ENCODE measurements around the gene GDNF. TPM values are rescaled to one million over a fixed set of nuclear protein-coding genes. Genes with fewer than 3 reads are reported as not detected.

The GDNF gene
- total and polyA plus RNA-seq, 2 experiments from 2014 or later: 0.13 to 0.17 TPM

DNA sequence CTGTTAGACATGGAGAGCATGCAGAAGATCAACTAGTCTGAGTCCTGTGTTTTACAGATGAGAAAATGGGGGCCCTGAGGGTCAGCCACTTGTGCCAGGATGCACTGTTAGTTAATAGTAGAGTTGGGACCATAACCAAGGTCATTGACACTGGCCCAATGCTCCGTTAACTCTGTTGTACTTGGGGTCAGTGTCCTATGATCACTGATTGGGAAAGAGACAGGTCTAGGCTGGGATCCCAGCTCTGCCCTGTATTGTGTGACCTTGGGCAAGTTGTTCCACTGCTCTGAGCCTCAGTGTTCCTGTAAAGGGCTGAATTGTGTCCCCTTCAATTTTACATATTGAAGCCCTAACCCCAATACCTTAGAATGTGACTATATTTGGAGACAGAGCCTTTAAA, 70.0 kb downstream of the GDNF start:
- TF ChIP-seq EZH2 (IDR thresholded peaks at IDR 0.05; ENCODE audit: low read depth, unreplicated experiment) (no peak), STAT1 (IDR thresholded peaks at IDR 0.05; ENCODE audit: unreplicated experiment) (no peak), ETS1 (IDR thresholded peaks at IDR 0.05) (no peak), ZNF114 (CRISPR knock-in tag; IDR thresholded peaks at IDR 0.05) (no peak), CREB1 (CRISPR knock-in tag; IDR thresholded peaks at IDR 0.05; ENCODE audit: low read depth) (no peak)
- TF ChIP-seq, protein P1, sequence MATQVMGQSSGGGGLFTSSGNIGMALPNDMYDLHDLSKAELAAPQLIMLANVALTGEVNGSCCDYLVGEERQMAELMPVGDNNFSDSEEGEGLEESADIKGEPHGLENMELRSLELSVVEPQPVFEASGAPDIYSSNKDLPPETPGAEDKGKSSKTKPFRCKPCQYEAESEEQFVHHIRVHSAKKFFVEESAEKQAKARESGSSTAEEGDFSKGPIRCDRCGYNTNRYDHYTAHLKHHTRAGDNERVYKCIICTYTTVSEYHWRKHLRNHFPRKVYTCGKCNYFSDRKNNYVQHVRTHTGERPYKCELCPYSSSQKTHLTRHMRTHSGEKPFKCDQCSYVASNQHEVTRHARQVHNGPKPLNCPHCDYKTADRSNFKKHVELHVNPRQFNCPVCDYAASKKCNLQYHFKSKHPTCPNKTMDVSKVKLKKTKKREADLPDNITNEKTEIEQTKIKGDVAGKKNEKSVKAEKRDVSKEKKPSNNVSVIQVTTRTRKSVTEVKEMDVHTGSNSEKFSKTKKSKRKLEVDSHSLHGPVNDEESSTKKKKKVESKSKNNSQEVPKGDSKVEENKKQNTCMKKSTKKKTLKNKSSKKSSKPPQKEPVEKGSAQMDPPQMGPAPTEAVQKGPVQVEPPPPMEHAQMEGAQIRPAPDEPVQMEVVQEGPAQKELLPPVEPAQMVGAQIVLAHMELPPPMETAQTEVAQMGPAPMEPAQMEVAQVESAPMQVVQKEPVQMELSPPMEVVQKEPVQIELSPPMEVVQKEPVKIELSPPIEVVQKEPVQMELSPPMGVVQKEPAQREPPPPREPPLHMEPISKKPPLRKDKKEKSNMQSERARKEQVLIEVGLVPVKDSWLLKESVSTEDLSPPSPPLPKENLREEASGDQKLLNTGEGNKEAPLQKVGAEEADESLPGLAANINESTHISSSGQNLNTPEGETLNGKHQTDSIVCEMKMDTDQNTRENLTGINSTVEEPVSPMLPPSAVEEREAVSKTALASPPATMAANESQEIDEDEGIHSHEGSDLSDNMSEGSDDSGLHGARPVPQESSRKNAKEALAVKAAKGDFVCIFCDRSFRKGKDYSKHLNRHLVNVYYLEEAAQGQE (IDR thresholded peaks at IDR 0.05; ENCODE audit: unreplicated experiment): no peak
- Histone ChIP-seq H2AFZ (no peak overlapping the region), H3K27ac (ENCODE audit: low read depth) (no peak overlapping the region), H3K4me3 (no peak overlapping the region), H3K4me1 (ENCODE audit: insufficient read depth) (no peaks in the 10 kb centered on the region), H3K4me2 (no peak overlapping the region), H3F3A (replicated peaks; ENCODE audit: low read depth) (no peaks in the 10 kb centered on the region), H3K36me3 (ENCODE audit: insufficient read depth) (no peaks in the 10 kb centered on the region), H3K9me2 (ENCODE audit: insufficient read depth) (peaks cover 6% of the 10 kb centered on the region; the same call in 1 of the 2 replicates), H3K79me2 (replicated peaks; ENCODE audit: insufficient read depth) (no peaks in the 10 kb centered on the region), H4K20me1 (replicated peaks; ENCODE audit: insufficient read depth) (no peaks in the 10 kb centered on the region), H3K27me3 (ENCODE audit: insufficient read depth) (no peaks in the 10 kb centered on the region)
- ATAC-seq (no peak), DNase-seq (ENCODE audit: low spot score) (no peak)
- Mint-ChIP-seq H3K36me3 (ENCODE audit: low read depth) (peaks cover 6% of the 10 kb centered on the region; the same call in 2 of the 3 replicates), H3K4me3 (no peak overlapping the region), H3K27ac (no peak overlapping the region), H3K4me1 (no peaks in the 10 kb centered on the region), H3K9me3 (peaks cover 11% of the 10 kb centered on the region), H3K27me3 (ENCODE audit: insufficient read depth, low read depth, poor library complexity) (no peaks in the 10 kb centered on the region)

DNA sequence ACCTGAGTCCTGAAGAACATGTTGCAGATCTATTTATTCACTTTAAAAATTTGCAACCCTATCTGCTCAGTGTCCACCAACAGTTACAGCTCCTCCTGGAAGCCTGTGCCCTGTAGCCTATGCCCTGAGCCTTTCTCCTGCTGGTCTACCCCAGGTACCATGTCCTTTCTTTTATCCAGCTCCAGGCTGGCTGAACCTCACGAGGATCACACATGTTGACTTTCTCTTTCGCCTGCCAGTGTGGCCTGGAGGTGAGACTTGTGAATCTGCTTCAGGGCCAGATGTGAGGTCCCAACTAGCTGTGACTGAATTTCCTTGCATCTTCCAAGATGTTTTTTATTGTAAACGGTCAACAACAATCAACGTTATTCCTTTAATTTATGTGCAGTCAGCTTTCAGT, 70.7 kb downstream of the GDNF start:
- no peak overlapping the region for H2AFZ ChIP-seq
- Mint-ChIP-seq H3K27me3 (ENCODE audit: insufficient read depth, low read depth, poor library complexity) (no peaks in the 10 kb centered on the region), H3K9me3 (peaks cover 5% of the 10 kb centered on the region; the same call in 2 of the 3 replicates)
- TF ChIP-seq JUNB (IDR thresholded peaks at IDR 0.05; ENCODE audit: unreplicated experiment): no peak
- TF ChIP-seq, protein P1 (IDR thresholded peaks at IDR 0.05; ENCODE audit: unreplicated experiment): no peak
- no peak for TF ChIP-seq ETS1 (IDR thresholded peaks at IDR 0.05)
- no peak for TF ChIP-seq ZNF331 (CRISPR knock-in tag; IDR thresholded peaks at IDR 0.05; ENCODE audit: low read depth)

More for the DNA sequence above, 70.7 kb downstream of the GDNF start:
- H3K36me3 Mint-ChIP-seq (ENCODE audit: low read depth): peaks cover 4% of the 10 kb centered on the region; the same call in 2 of the 3 replicates
- Histone ChIP-seq H3K27me3 (ENCODE audit: insufficient read depth) (no peaks in the 10 kb centered on the region), H3K4me2 (no peak overlapping the region), H3F3A (replicated peaks; ENCODE audit: low read depth) (no peaks in the 10 kb centered on the region), H3K27ac (ENCODE audit: low read depth) (no peak overlapping the region), H3K4me1 (ENCODE audit: insufficient read depth) (no peaks in the 10 kb centered on the region), H3K36me3 (ENCODE audit: insufficient read depth) (no peaks in the 10 kb centered on the region), H3K9me2 (ENCODE audit: insufficient read depth) (peaks cover 10% of the 10 kb centered on the region; the same call in 1 of the 2 replicates), H3K4me3 (no peak overlapping the region), H4K20me1 (replicated peaks; ENCODE audit: insufficient read depth) (no peaks in the 10 kb centered on the region), H3K79me2 (replicated peaks; ENCODE audit: insufficient read depth) (no peaks in the 10 kb centered on the region)
- H3K4me3 Mint-ChIP-seq: no peak overlapping the region
- H3K27ac Mint-ChIP-seq: no peak overlapping the region
- DNase-seq (ENCODE audit: low spot score): no peak
- H3K4me1 Mint-ChIP-seq: no peaks in the 10 kb centered on the region
- ATAC-seq: no peak
